Measurements from ENCODE around the gene STX2.
"Not testable (repeated sequence)": the region's sequence is repeated elsewhere in the genome, so short reads cannot be mapped to it uniquely, and the experiment has no call there.

STX2 gene

DNA sequence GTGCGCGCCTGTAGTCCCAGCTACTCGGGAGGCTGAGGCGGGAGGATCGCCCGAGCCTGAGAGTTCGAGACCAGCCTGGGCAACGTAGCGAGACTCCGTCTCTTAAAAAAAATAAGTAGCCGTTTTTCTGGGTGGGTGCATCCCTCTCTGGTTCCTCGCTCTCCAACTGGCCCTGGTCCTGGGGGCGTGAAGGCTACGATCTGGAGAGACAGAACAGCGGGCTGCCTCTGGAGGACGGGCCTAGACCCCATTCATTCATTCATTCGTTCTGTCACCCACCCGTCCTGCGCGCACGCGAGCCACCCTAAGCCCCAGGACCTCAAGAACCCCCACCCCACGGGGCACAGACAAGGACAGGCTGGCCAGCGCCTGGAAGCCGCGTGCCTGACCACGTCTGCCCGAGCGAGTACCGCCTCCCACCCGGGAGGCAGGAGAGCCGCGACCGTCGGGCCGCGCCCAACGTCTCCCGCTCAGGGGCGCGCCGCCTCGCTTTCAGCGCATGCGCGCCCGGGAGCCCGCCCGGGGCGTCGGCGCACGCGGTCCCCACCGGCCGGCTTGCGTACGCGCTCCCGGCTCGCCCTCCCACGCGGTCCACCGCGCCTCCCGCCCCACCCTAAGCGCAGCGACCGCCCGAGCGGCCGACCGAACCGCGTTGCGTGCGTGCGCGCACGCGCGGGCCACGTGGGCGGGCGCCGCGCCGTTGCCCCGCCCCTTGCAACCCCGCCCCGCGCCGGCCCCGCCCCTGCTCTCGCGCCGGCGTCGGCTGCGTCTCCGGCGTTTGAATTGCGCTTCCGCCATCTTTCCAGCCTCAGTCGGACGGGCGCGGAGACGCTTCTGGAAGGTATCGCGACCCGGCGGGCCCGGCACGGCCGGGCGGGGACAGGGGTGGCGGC, 32.5 kb upstream of the STX2 start, which contains the start of gene RAN:
Gene RAN (plus strand): TSS at position 781 of the 893 bp plus-strand sequence. CDS start 528 bp downstream, outside the sequence.
- in situ Hi-C loops (cut with MboI; ENCODE audit: low pct_unique_long_range_greater_than_20kb, low sequenced_read_pairs), result no loop called here
- DNase-seq, result peak; percentile 85

DNA sequence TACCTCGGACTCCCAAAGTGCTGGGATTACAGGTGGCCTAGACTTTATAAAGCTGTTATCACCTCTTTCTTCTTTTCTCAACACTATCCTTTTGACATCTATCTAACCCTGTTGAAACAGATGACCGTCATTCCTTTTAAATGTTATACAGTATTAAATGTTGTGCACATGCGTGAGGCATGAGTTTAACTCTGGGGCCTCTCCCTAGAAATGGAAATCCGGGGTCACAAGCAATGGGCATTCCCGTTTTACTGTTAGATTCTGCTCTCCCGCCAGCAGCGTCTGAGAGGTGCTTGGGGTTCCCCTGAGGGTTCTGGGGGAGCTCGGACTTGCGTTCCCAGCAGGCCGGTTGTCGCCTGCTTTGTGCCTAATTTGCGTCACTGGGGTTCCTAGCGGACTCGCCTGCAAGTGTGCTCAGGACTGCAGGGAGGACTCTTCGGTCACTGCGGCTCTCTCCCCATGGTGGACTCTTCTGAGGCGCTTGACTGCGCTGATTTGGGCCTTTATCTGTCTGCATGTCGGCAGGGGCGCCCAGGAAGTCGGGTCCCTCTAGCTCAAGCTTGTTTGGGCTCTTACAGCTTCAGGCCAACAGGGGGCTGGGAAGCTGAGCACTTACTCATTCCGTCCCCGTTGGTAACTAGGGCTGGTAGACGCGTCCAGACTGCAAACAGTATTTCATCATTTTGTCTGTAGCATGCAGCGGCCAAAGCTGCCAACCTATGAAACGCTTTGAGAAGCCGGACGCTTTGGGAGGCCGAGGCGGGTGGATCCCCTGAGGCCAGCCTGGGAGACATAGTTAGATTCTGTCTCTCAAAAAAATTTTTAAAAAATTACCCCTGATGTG, 31.6 kb upstream of the STX2 start:
- peak; percentile 43 for DNase-seq
- in situ Hi-C loops (cut with MboI; ENCODE audit: low pct_unique_long_range_greater_than_20kb, low sequenced_read_pairs), result no loop called here

DNA sequence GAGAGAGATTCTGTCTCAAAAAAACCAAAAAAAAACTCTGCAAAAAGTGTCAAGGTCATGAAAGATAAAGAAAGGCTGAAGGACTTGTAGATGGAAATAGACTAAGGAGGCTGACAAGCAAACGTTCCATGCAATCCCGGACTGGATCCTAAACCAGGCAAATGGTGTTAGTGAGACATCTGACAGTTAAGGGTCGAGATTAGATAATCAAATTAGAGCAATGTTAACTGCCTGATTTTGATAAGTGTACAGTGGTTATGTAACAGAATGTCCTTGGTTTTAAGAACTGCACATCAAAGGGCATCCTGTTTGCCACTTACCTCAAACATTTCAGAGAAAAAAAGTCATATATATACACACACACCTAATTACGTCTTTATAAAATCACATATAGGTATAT, 29.4 kb upstream of the STX2 start:
- in situ Hi-C loops (cut with MboI; ENCODE audit: low pct_unique_long_range_greater_than_20kb, low sequenced_read_pairs), result no loop called here
- DNase-seq, result no peak

DNA sequence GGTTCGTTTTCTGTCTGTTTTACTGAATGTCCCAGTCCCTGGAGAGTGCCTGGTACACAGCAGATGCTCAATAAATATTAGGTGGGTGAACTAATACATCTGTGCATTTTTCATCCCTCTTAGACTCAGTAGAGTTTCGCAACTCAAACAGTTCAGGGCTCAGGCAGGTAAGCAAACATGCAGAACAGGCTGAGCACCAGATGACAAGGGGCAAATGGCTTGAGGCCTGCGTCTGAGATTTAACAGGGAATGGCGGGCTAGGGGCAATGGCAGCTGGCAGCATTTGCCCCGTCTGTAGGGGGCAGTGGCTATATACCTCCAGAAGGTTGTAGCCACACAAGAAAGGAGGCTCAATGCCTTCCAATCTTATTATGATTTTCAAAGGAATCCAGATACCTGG, 24.2 kb upstream of the STX2 start:
- DNase-seq, result no peak
- in situ Hi-C loops (cut with MboI; ENCODE audit: low pct_unique_long_range_greater_than_20kb, low sequenced_read_pairs), result no loop called here

DNA sequence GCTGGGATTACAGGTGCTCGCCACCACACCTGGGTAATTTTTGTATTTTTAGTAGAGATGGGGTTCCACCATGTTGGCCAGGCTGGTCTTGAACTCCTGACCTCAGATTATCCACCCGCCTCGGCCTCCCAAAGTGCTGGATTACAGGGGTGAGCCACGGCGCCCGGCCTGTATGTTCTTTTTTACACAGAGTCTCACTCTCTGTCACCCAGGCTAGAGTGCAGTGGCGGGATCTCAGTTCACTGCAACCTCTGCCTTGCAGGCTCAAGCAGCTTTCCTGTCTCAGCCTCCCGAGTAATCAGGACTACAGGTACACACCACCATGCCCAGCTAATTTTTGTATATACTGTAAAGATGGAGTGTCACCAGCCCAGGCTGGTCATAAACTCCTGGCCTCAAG, 23.7 kb upstream of the STX2 start:
- DNase-seq; in situ Hi-C loops (cut with MboI; ENCODE audit: low pct_unique_long_range_greater_than_20kb, low sequenced_read_pairs): not testable (repeated sequence)

DNA sequence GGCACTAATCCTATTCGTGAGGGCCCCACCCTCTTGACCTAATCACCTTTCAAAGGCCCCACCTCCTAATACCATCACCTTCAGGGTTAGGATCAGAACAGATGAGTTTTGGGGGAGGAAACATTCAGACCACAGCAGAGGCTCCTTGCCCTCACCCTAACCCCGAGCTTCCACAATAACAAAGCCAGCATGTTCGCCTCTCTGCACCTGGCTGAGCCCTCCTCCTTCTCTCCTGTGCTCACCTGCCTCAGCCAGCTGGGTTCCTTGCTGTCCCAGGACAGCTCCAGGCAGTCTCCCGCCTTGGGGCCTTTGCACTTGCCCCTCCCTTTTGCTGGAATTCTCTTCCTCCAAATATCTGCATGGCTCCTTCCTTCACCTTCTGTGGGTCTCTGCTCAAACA, 23.1 kb upstream of the STX2 start:
- no peak for DNase-seq
- in situ Hi-C loops (cut with MboI; ENCODE audit: low pct_unique_long_range_greater_than_20kb, low sequenced_read_pairs), result no loop called here

DNA sequence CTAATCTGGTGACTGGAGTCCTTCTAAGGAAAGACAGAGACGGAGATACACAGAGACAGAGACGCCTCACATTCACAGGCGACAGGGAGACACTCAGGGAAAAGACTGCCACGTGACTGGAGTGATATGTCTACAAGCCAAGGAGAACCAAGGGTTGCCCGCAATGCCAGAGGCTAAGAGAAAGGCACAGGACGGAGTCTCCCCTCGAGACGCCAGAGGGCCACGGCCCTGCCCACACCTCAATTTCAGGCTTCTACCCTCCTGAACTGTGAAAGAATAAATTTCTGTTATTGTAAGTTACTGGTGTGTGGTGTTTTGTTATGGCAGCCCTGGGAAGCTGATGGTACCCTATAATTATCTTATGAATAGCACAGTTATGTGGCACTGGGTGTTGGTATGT, 21.3 kb upstream of the STX2 start:
- DNase-seq, result no peak
- in situ Hi-C loops (cut with MboI; ENCODE audit: low pct_unique_long_range_greater_than_20kb, low sequenced_read_pairs), result no loop called here

DNA sequence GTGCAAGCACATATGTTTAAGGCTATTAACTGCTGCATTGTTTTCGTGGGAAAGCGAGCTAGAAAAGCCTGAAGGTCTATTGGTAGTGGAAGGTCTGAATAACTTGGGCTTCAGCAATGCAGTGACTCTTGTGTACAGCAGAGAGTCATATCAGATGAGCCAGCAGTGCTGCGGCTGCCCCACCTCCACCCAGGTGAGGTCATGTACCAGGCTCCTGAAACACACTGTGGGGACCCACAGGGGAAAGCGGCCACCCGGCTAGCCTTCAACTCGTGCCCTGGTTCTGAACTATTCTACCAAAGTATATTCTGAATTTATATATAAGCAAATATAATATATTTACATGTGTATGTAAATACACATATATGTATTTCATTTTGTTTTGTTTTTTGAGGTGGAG, 20.1 kb upstream of the STX2 start:
- in situ Hi-C loops (cut with MboI; ENCODE audit: low pct_unique_long_range_greater_than_20kb, low sequenced_read_pairs), result no loop called here
- no peak for DNase-seq

DNA sequence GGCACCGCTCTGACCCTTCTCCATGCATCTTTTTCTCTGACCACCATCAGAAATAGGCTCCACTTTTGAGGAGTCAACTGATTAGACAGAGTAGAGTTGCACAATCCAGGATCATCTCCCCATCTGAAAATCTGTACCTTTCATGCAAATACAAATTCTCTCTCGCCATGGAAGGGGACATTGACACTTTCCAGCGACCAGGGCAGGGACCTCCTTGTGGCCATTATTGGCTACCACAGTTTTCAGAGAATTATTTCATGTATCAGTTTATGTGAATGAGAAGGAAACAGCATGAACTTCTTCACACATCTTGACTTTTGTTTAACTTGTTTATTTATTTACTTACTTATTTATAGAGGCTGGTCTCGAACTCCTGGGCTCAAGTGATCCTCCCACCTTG, 19.0 kb upstream of the STX2 start:
- DNase-seq, result no peak
- in situ Hi-C loops (cut with MboI; ENCODE audit: low pct_unique_long_range_greater_than_20kb, low sequenced_read_pairs), result no loop called here

DNA sequence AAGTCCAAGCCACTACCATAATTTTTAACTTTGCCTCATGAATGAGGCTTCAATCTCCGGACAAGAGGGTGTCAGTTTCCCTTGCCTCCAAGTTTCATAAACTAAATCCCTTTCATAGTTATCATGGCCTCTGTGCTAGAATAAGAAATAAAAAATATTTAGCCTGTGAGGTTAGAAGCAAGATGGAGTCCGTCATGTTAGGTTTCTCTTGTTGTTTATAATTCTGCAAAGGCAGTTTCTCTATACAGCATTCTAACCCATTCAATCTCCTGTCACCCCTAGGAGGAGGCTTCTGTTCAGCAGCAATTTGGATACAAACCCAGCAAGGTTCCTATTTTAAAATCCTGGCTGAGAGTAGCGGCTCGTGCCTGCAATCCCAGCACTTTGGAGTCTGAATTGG, 17.0 kb upstream of the STX2 start:
- DNase-seq, result no peak
- in situ Hi-C loops (cut with MboI; ENCODE audit: low pct_unique_long_range_greater_than_20kb, low sequenced_read_pairs), result no loop called here

DNA sequence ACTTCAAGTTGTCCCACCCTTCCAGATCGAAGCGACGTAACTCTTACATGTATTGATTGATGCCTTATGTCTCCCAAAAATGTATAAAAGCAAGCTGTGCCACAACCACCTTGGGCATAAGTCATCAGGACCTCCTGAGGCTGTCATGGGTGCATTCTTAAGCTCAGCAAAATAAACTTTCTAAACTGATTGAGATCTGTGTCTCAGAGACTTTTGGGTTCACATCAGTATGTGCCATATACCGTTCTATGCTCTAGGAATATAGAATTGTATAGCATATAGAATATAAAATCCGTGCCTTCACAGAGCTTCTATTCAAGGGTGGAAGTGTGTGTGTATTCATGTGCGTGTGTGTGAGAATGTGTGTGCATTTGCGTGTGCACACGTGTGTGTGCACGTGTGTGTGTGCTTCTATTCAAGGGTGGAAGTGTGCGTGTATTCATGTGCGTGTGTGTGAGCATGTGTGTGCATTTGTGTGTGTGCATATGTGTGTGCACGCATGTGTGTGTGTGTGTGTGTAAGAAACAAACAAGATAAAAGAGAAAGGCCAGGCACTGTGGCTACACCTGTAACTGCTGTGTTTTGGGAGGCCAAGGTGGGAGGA, 11.5 kb upstream of the STX2 start:
- in situ Hi-C loops (cut with MboI; ENCODE audit: low pct_unique_long_range_greater_than_20kb, low sequenced_read_pairs), result no loop called here

DNA sequence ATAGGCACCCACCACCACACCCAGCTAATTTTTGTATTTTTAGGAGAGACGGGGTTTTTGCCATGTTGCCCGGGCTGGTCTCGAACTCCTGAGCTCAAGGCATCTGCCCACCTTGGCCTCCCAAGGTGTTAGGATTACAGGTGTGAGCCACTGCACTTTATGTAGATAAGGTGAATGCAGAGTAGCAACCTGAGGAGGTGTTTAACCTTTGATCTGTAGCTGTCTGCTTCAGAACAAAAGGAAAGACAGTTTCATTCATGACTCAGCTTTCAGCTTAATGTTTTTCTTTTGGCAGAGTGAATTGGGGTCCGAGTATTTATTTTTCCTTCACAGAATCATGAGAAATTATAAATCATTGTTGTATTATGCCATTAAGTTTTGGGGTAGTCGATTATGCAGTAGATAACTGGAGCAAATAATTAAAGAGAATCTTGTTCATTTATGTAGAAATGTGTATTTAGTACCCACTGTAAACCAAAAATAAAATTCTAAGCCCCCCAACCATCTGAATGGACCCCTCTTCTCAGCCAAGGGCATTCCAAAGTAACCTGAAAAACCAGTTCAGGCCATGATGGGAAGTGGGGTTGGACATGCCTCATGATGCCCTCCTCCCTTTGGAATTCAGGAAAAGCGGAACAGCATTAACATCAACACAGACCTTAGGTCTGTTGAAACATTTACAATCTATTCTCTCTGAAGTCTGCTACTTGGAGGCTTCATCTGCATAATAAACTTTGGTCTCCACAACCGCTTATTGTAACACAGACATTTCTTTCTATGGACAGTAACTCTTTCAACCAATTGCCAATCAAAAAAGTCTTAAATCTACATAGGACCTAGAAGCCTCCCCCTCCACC, 10.7 kb upstream of the STX2 start:
- in situ Hi-C loops (cut with MboI; ENCODE audit: low pct_unique_long_range_greater_than_20kb, low sequenced_read_pairs), result no loop called here
- DNase-seq, result no peak

More for the DNA sequence above, 11.5 kb upstream of the STX2 start:
- no peak for DNase-seq

DNA sequence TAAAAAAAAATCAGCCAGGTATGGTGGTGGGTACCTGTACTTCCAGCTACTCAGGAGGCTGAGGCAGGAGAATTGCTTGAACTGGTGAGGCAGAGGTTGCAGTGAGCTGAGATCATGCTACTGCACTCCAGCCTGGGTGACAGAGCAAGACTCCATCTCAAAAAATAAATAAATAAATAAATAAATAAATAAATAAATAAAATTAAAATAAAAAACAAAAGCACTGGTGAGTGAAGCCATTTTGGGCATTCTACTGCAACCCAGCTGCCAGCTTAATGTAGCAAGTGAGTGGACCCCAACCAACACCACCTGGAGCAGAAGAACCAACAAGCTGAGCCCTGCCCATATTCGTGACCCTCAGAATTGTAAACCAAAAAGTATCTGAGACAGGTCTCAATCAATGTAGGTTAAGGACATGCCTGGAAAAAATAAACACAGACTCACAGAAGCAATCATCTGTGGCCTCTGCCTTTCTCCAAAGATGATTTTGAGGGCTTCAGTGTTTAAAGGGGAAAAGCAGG, 9.8 kb upstream of the STX2 start:
- in situ Hi-C loops (cut with MboI; ENCODE audit: low pct_unique_long_range_greater_than_20kb, low sequenced_read_pairs); DNase-seq: not testable (repeated sequence)

DNA sequence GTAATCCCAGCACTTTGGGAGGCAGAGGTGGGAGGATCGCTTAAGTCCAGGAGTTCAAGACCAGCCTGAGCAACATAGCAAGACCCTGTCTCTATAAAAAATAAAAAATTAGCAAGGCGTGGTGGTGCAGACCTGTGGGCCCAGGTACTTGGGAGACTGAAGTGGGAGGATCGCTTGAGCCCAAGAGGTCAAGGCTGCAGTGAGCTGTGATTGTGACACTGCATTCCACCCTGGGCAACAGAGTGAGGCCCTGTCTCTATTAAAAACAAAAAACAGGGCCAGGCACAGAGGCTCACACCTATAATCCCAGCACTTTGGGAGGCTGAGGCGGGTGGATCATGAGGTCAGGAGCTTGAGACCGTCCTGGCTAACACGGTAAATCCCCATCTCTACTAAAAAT, 9.1 kb upstream of the STX2 start:
- DNase-seq; in situ Hi-C loops (cut with MboI; ENCODE audit: low pct_unique_long_range_greater_than_20kb, low sequenced_read_pairs): not testable (repeated sequence)

DNA sequence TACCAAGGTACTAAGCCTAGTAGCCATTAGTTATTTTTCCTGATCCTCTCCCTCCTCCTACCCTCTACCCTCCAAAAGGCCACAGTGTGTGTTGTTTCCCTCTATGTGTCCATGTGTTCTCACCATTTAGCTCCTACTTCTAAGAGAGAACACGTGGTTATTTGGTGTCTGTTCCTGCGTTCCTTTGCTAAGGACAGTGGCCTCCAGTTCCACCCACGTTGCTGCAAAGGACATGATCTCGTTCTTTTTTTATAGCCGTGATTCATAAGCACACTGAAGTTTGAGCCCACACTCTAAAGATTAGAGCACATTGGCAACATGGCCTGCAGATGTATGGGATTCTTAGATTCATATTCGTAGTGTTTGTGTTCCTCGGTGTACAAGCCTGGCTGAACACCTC, 8.1 kb upstream of the STX2 start:
- in situ Hi-C loops (cut with MboI; ENCODE audit: low pct_unique_long_range_greater_than_20kb, low sequenced_read_pairs), result no loop called here
- DNase-seq, result no peak

DNA sequence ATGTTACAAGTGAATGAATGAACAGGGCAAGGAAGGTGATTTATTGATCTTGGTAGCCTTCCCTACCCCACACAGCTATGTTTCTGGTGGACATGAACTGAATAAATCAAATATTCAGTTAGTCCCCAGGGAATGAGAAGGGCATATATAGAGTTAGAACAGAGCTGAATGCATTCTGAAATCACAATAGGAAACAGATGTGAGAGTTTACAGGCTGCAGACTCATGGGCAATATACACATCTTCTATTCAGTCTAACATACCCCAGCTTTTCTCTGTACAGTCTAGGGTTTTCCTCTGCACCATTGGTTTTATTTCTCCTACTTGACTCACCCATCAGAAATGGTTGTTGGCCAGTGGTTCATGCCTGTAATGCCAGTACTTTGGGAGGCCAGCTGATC, 7.3 kb upstream of the STX2 start:
- in situ Hi-C loops (cut with MboI; ENCODE audit: low pct_unique_long_range_greater_than_20kb, low sequenced_read_pairs), result no loop called here
- DNase-seq, result no peak

DNA sequence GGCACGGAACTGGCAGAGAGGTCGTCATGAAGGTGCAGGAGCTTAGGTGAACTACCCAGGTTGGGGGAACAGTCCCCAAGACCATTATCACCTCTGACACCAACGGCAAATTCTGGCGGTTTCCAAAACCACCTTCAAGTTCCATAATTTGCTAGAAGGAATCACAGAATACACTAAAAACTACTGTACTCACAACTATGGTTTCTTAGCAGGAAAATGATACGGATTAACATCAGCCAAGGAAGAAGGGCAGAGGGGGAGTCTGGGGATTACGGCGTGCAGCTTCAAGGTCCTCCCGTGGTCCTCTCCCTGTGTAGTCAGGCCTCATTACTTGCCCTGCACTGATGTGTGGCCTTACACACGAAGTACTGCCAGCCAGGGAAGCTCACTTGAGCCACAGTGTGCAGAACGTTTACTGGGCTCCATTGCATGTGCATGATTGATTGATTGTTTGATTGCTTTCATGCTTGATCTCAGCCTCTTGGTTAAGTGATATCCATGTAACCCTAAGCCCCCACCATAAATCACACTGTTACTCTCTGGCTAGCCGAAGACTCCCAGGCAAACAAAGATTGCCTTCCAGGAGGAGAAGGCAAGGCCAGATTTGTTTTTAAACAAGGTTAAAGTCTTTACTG, 837 bp upstream of the STX2 start:
- in situ Hi-C loops (cut with MboI; ENCODE audit: low pct_unique_long_range_greater_than_20kb, low sequenced_read_pairs), result no loop called here
- DNase-seq, result no peak

DNA sequence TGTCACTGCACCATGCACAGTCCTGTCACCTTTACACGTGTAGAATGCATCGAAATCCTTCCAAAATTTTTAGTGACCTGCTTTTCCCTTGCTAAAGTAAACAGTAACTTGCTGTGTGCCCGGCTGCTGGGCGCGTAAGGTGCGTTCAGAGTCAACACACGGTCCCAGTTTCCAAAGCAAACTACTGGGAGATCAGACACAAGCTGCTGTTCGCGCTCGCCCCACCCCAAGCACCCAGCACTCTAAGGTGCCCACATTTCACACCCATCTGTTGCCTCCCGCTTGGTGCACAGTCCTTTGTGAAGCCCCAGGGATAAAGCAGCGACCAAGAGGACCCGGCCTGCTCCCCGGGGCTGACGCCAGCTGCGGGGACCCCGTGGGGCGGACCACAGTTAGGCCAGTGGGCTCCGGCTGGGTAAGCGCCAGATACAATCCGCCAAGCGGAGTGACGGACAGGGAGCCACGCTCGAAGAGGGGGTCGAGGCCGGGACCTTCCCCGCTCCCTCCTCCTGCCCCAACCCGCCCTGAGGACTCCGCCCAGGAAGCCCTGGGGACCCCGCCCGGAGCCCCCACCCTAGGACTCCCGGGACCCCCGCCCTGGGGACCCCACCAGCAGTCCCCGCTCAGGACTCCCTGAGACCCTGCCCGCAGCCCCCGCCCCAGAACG, 633 bp downstream of the STX2 start:
- peak; percentile 34 for DNase-seq
- in situ Hi-C loops (cut with MboI; ENCODE audit: low pct_unique_long_range_greater_than_20kb, low sequenced_read_pairs), result no loop called here

Measured in KBM-7 (cell line).